ENCODE measurements around the gene FHIT.

GRCh38 chr3:60598671-60599070 lies 652.6 kb downstream of the FHIT start:
- no peak for TF ChIP-seq CTCF (IDR thresholded peaks at IDR 0.05)
- no peak for TF ChIP-seq POLR2A (IDR thresholded peaks at IDR 0.05)
